Smooth muscle cell (in vitro differentiated cells): ENCODE data around the gene PHOSPHO2. TPM values are rescaled to one million over a fixed set of nuclear protein-coding genes. Genes with fewer than 3 reads are reported as not detected.

Experiments
- DNase-seq: peaks from one replicate; lab custom pipeline; 2025; ENCODE audit not compliant: unreplicated experiment; lab: John Stamatoyannopoulos, UW
- H2AFZ ChIP-seq: fragments of 200-600 bp; sonication (generic); 2 replicates; pipeline ENCODE4 v1.6.0; 2016; ENCODE audit warnings: antibody characterized with exemption, low read depth, mild to moderate bottlenecking
- H3F3A ChIP-seq: fragments of 200-600 bp; sonication (generic); 2 replicates; pipeline ENCODE4 v1.6.0; 2017; ENCODE audit warnings: antibody characterized with exemption, low read depth
- H3K27ac ChIP-seq: fragments of 200-600 bp; sonication (generic); 2 replicates; pipeline ENCODE4 v1.5.1; 2016; ENCODE audit warnings: low read depth, mild to moderate bottlenecking
- H3K27me3 ChIP-seq: fragments of 200-600 bp; sonication (generic); 2 replicates; pipeline ENCODE4 v1.6.1; 2016; ENCODE audit warnings: low read depth, mild to moderate bottlenecking
- H3K36me3 ChIP-seq: fragments of 200-600 bp; sonication (generic); 2 replicates; pipeline ENCODE4 v1.5.1; 2016; ENCODE audit warnings: low read depth
- H3K4me1 ChIP-seq: fragments of 200-600 bp; sonication (generic); 2 replicates; pipeline ENCODE4 v1.5.1; 2016; ENCODE audit warnings: low read depth
- H3K4me2 ChIP-seq: fragments of 200-600 bp; sonication (generic); 2 replicates; pipeline ENCODE4 v1.6.0; 2016; ENCODE audit warnings: mild to moderate bottlenecking
- H3K4me3 ChIP-seq: fragments of 200-600 bp; sonication (generic); 2 replicates; pipeline ENCODE4 v1.5.1; 2016; ENCODE audit warnings: mild to moderate bottlenecking
- H3K79me2 ChIP-seq: fragments of 200-600 bp; sonication (generic); 2 replicates; pipeline ENCODE4 v1.6.0; 2016; ENCODE audit warnings: low read depth, mild to moderate bottlenecking
- H3K9ac ChIP-seq: fragments of 200-600 bp; sonication (generic); 2 replicates; pipeline ENCODE4 v1.6.0; 2016; ENCODE audit warnings: low read depth
- H3K9me3 ChIP-seq: fragments of 200-600 bp; sonication (generic); replicated peaks from 2 replicates; pipeline ENCODE4 v1.5.1; 2016; ENCODE audit warnings: low read depth
- H4K20me1 ChIP-seq: fragments of 200-600 bp; sonication (generic); 2 replicates; pipeline ENCODE4 v1.6.0; 2016; ENCODE audit warnings: low read depth
- CTCF ChIP-seq: fragments of 200-600 bp; sonication (generic); IDR thresholded peaks from 2 replicates; pipeline ENCODE4 v1.5.1; 2017; ENCODE audit warnings: borderline replicate concordance, mild to moderate bottlenecking, antibody characterized with exemption; ENCODE audit not compliant: insufficient read depth, poor library complexity, severe bottlenecking
- WGBS: methylation state at CpG from one replicate; pipeline ENCODE4 v1.1.7; 2016; ENCODE audit warnings: low lambda C conversion rate; 5-methylcytosine and 5-hydroxymethylcytosine counted together
- polyA plus RNA-seq: library from polyadenylated mRNA; unstranded; fragments of >200 nt; fragmentation: Nextera tagmentation; extraction: Ambion mirVana; gene quantifications from 2 replicates; pipeline ENCODE4 v1.2.1, GENCODE V29; 2016
- total RNA-seq: library from RNA; depleted of rRNA; stranded (reverse); fragments of >200 nt; gene quantifications from 2 replicates; pipeline ENCODE4 v1.2.3, GENCODE V29; 2014

The PHOSPHO2 gene
- total and polyA plus RNA-seq, 2 experiments from 2014 or later, result 0.45 to 0.74 TPM

GRCh38 chr2:169718930-169719504, 24.7 kb downstream of the PHOSPHO2 start:
- H3F3A ChIP-seq, result no peaks in the 10 kb centered on the region
- TF ChIP-seq CTCF, result no peak
- H3K27ac ChIP-seq, result no peak overlapping the region
- DNase-seq, result no peak
- no peak overlapping the region for H3K9ac ChIP-seq
- no peak overlapping the region for H3K4me2 ChIP-seq
- H3K27me3 ChIP-seq, result no peaks in the 10 kb centered on the region
- WGBS, result 90% methylated on average over 2 of the region's 2 CpGs
- no peaks in the 10 kb centered on the region for H3K4me1 ChIP-seq
- H3K4me3 ChIP-seq, result no peak overlapping the region
- no peaks in the 10 kb centered on the region for H3K9me3 ChIP-seq
- no peaks in the 10 kb centered on the region for H3K36me3 ChIP-seq
- H4K20me1 ChIP-seq, result no peaks in the 10 kb centered on the region
- no peaks in the 10 kb centered on the region for H3K79me2 ChIP-seq
- no peak overlapping the region for H2AFZ ChIP-seq

GRCh38 chr2:169721016-169721415, 26.7 kb downstream of the PHOSPHO2 start:
- H3K9ac ChIP-seq, result no peak overlapping the region
- no peak for TF ChIP-seq CTCF
- no peak overlapping the region for H3K4me2 ChIP-seq
- no peak overlapping the region for H3K4me3 ChIP-seq
- no peak overlapping the region for H2AFZ ChIP-seq
- no peaks in the 10 kb centered on the region for H3F3A ChIP-seq
- H3K4me1 ChIP-seq, result no peaks in the 10 kb centered on the region
- WGBS, result 97% methylated on average over 3 of the region's 3 CpGs
- H4K20me1 ChIP-seq, result no peaks in the 10 kb centered on the region
- no peaks in the 10 kb centered on the region for H3K9me3 ChIP-seq
- H3K27me3 ChIP-seq, result no peaks in the 10 kb centered on the region
- no peaks in the 10 kb centered on the region for H3K79me2 ChIP-seq
- no peak for DNase-seq
- H3K27ac ChIP-seq, result no peak overlapping the region
- no peaks in the 10 kb centered on the region for H3K36me3 ChIP-seq

- no peak overlapping the region for H3K4me3 ChIP-seq
- DNase-seq, result no peak
- no peak overlapping the region for H2AFZ ChIP-seq
- no peak overlapping the region for H3K4me2 ChIP-seq
- no peaks in the 10 kb centered on the region for H3K9me3 ChIP-seq
- H3K79me2 ChIP-seq, result no peaks in the 10 kb centered on the region
- no peaks in the 10 kb centered on the region for H3K36me3 ChIP-seq
- H3K27me3 ChIP-seq, result peaks cover 4% of the 10 kb centered on the region
- H3K27ac ChIP-seq, result no peak overlapping the region
- no peak overlapping the region for H3K9ac ChIP-seq
- H4K20me1 ChIP-seq, result no peaks in the 10 kb centered on the region
- TF ChIP-seq CTCF, result no peak
- WGBS, result 74% methylated on average over 5 of the region's 5 CpGs
- H3F3A ChIP-seq, result no peaks in the 10 kb centered on the region
- no peaks in the 10 kb centered on the region for H3K4me1 ChIP-seq
These were observed 32.8 kb downstream of the PHOSPHO2 start for GRCh38 chr2:169727065-169727464.

GRCh38 chr2:169729274-169729605, 35.0 kb downstream of the PHOSPHO2 start:
- no peaks in the 10 kb centered on the region for H3K79me2 ChIP-seq
- no peaks in the 10 kb centered on the region for H3K36me3 ChIP-seq
- peaks cover 18% of the 10 kb centered on the region for H3K27me3 ChIP-seq
- no peak overlapping the region for H3K4me3 ChIP-seq
- no peak for DNase-seq
- no peaks in the 10 kb centered on the region for H3K4me1 ChIP-seq
- H3K9ac ChIP-seq, result no peak overlapping the region
- H3K27ac ChIP-seq, result no peak overlapping the region
- 97% methylated on average over 1 of the region's 1 CpG for WGBS
- no peak overlapping the region for H3K4me2 ChIP-seq
- TF ChIP-seq CTCF, result no peak
- H3K9me3 ChIP-seq, result no peaks in the 10 kb centered on the region
- no peaks in the 10 kb centered on the region for H3F3A ChIP-seq
- H4K20me1 ChIP-seq, result no peaks in the 10 kb centered on the region
- H2AFZ ChIP-seq, result no peak overlapping the region
